Osteoblast (primary cell): Measurements from ENCODE around the gene TPMT. TPM values are rescaled to one million over a fixed set of nuclear protein-coding genes. Genes with fewer than 3 reads are reported as not detected.

ENCODE experiments used
- DNase-seq: peaks from one replicate; pipeline ENCODE4 v3.0.0; 2011; ENCODE audit warnings: low spot score, mixed read lengths; ENCODE audit not compliant: insufficient read length; ENCODE audit errors: missing footprints
- H2AFZ ChIP-seq: 2 replicates; pipeline ENCODE4 v1.6.0; 2011; ENCODE audit warnings: mild to moderate bottlenecking, low read length
- H3K27ac ChIP-seq: 2 replicates; pipeline ENCODE4 v1.5.1; 2011; ENCODE audit warnings: mild to moderate bottlenecking, low read depth, low read length, moderate library complexity
- H3K27me3 ChIP-seq: 2 replicates; pipeline ENCODE4 v1.6.0; 2012; ENCODE audit warnings: mild to moderate bottlenecking, control low read depth, inconsistent platforms, low read length, moderate library complexity; ENCODE audit not compliant: insufficient read depth
- H3K36me3 ChIP-seq: 2 replicates; pipeline ENCODE4 v1.5.1; 2011; ENCODE audit warnings: mild to moderate bottlenecking, low read length, control low read depth, moderate library complexity; ENCODE audit not compliant: insufficient read depth
- H3K4me1 ChIP-seq: 2 replicates; pipeline ENCODE4 v1.5.1; 2011; ENCODE audit warnings: mild to moderate bottlenecking, low read length, control low read depth, moderate library complexity; ENCODE audit not compliant: insufficient read depth
- H3K4me2 ChIP-seq: 2 replicates; pipeline ENCODE4 v1.6.0; 2011; ENCODE audit warnings: mild to moderate bottlenecking, low read length; ENCODE audit not compliant: insufficient read depth
- H3K4me3 ChIP-seq: fragments of 200-600 bp; sonication (generic); 3 replicates; pipeline ENCODE4 v1.5.1; 2012; ENCODE audit warnings: mild to moderate bottlenecking, low read length, inconsistent platforms; ENCODE audit not compliant: insufficient read depth
- H3K79me2 ChIP-seq: 2 replicates; pipeline ENCODE4 v1.6.0; 2012; ENCODE audit warnings: mild to moderate bottlenecking, low read length, control low read depth, inconsistent platforms; ENCODE audit not compliant: insufficient read depth
- H3K9me3 ChIP-seq: 2 replicates; pipeline ENCODE4 v1.5.1; 2011; ENCODE audit warnings: low read depth, low read length, control low read depth
- H4K20me1 ChIP-seq: 2 replicates; pipeline ENCODE4 v1.6.0; 2012; ENCODE audit warnings: mild to moderate bottlenecking, low read length, control low read depth; ENCODE audit not compliant: insufficient read depth
- total RNA-seq: library from RNA; depleted of rRNA; stranded (reverse); fragments of >200 nt; gene quantifications from 2 replicates; pipeline ENCODE4 v1.2.3, GENCODE V29; 2012
- TF ChIP-seq, protein P1 (sequence below): IDR thresholded peaks from 2 replicates; pipeline ENCODE4 v1.5.1; 2011; ENCODE audit warnings: mild to moderate bottlenecking, low read depth, low read length, moderate library complexity; ENCODE audit errors: extremely low read depth

TPMT gene
- total RNA-seq, 1 donor = 11.9 TPM

DNA sequence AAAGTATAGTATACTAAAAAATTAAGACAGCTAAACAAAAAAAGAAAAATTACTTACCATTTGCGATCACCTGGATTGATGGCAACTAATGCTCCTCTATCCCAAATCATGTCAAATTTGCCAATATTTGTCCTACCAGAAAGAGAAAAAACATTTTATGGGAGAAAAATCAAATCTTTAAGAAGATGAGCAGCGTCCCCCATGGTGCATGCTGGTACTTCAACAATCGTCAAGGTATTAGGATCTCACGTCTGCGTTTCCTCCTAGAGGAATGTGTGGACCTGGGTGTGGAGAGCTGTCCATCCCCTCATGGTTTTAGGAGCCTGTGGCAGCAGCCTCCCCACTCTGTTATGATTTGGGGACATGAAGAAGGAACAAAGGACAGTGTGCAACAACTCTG lies 16.0 kb downstream of the TPMT start:
- H3K36me3 ChIP-seq = peaks cover 70% of the 10 kb centered on the region
- TF ChIP-seq, protein P1, sequence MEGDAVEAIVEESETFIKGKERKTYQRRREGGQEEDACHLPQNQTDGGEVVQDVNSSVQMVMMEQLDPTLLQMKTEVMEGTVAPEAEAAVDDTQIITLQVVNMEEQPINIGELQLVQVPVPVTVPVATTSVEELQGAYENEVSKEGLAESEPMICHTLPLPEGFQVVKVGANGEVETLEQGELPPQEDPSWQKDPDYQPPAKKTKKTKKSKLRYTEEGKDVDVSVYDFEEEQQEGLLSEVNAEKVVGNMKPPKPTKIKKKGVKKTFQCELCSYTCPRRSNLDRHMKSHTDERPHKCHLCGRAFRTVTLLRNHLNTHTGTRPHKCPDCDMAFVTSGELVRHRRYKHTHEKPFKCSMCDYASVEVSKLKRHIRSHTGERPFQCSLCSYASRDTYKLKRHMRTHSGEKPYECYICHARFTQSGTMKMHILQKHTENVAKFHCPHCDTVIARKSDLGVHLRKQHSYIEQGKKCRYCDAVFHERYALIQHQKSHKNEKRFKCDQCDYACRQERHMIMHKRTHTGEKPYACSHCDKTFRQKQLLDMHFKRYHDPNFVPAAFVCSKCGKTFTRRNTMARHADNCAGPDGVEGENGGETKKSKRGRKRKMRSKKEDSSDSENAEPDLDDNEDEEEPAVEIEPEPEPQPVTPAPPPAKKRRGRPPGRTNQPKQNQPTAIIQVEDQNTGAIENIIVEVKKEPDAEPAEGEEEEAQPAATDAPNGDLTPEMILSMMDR = no peak
- no peak overlapping the region for H3K4me3 ChIP-seq
- H3K4me2 ChIP-seq = no peak overlapping the region
- DNase-seq = no peak
- no peak overlapping the region for H3K27ac ChIP-seq
- H3K79me2 ChIP-seq = no peaks in the 10 kb centered on the region
- no peaks in the 10 kb centered on the region for H3K27me3 ChIP-seq
- H2AFZ ChIP-seq = no peak overlapping the region
- no peaks in the 10 kb centered on the region for H4K20me1 ChIP-seq
- no peaks in the 10 kb centered on the region for H3K9me3 ChIP-seq
- H3K4me1 ChIP-seq = no peaks in the 10 kb centered on the region

DNA sequence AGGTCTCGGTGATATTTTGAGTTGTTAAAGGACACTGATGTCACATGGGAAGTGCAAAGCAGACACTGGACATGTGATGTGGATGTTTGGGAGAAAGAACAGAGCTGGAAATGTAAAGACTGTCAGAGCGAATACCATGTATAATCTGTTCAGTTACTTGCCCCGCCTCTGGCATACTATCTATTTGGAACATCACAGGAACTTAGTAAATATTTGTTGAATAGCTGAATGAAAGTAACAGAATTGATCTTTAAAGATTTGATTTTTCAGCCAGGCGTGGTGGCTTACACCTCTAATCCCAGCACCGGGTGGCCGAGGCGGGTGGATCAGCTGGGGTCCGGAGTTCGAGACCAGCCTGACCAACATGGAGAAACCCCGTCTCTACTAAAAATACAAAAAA lies 18.6 kb downstream of the TPMT start:
- Histone ChIP-seq H3K4me3 (no peak overlapping the region), H3K4me2 (no peak overlapping the region), H3K36me3 (peaks cover 58% of the 10 kb centered on the region), H2AFZ (no peak overlapping the region), H3K4me1 (no peaks in the 10 kb centered on the region), H3K9me3 (no peaks in the 10 kb centered on the region), H3K27me3 (no peaks in the 10 kb centered on the region), H4K20me1 (no peaks in the 10 kb centered on the region), H3K79me2 (no peaks in the 10 kb centered on the region), H3K27ac (no peak overlapping the region)
- TF ChIP-seq, protein P1 = no peak
- DNase-seq = no peak

DNA sequence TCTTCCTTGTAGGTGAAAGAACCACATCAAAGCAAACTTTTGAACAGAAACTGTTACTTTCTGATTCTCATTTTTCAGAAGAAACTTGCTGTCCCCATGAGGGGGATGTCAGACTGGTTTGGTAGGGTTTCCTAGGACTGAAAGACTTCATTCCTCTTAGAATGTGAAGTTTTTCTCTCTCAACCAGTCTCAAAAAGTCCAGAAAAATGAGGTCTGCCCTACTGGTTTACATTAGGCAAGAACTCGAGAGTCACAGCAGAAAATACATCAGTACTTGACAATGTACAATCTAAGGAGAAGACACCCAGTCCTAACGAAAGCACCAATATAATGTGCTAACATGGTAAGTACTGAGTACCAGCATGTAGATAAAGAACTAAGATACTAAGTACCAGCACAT lies 19.7 kb downstream of the TPMT start:
- H3K4me2 ChIP-seq = no peak overlapping the region
- TF ChIP-seq, protein P1 = no peak

DNA sequence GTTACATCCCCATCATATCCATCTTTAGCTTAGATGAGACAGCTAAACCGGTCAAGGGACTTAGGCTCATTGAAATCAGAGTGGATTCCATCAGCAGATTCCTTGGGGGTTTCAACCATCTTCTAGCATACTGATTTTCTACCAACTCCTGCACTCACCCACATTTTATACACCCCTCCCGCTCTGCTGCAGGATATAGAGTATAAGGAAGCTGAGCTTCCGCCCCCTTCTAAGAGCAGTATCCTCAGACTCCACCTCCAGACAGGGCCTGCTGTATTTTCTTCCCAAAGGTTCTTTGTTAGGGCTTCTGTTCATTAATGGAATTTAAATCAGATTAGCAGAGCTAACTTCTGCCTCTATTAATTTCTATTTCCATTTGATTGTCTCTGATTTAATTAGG lies 22.5 kb downstream of the TPMT start:
- H3K36me3 ChIP-seq = peaks cover 27% of the 10 kb centered on the region
- TF ChIP-seq, protein P1 = no peak
- H3K27me3 ChIP-seq = no peaks in the 10 kb centered on the region
- no peaks in the 10 kb centered on the region for H3K79me2 ChIP-seq
- no peaks in the 10 kb centered on the region for H4K20me1 ChIP-seq
- H3K4me1 ChIP-seq = no peaks in the 10 kb centered on the region
- H2AFZ ChIP-seq = no peak overlapping the region
- no peak for DNase-seq
- no peaks in the 10 kb centered on the region for H3K9me3 ChIP-seq
- H3K4me3 ChIP-seq = no peak overlapping the region
- H3K4me2 ChIP-seq = no peak overlapping the region
- H3K27ac ChIP-seq = no peak overlapping the region

More for the DNA sequence above, 19.7 kb downstream of the TPMT start:
- Histone ChIP-seq H3K27me3 (no peaks in the 10 kb centered on the region), H3K79me2 (no peaks in the 10 kb centered on the region), H3K36me3 (peaks cover 50% of the 10 kb centered on the region), H3K27ac (no peak overlapping the region), H3K4me3 (no peak overlapping the region), H3K4me1 (no peaks in the 10 kb centered on the region), H2AFZ (no peak overlapping the region), H3K9me3 (no peaks in the 10 kb centered on the region), H4K20me1 (no peaks in the 10 kb centered on the region)
- DNase-seq = no peak
